ENCODE results near the gene NOP56.

The NOP56 gene

GRCh38 chr20:2706688-2707352 is 54.4 kb downstream of the NOP56 start:
- DNase-seq, result no peak

DNA sequence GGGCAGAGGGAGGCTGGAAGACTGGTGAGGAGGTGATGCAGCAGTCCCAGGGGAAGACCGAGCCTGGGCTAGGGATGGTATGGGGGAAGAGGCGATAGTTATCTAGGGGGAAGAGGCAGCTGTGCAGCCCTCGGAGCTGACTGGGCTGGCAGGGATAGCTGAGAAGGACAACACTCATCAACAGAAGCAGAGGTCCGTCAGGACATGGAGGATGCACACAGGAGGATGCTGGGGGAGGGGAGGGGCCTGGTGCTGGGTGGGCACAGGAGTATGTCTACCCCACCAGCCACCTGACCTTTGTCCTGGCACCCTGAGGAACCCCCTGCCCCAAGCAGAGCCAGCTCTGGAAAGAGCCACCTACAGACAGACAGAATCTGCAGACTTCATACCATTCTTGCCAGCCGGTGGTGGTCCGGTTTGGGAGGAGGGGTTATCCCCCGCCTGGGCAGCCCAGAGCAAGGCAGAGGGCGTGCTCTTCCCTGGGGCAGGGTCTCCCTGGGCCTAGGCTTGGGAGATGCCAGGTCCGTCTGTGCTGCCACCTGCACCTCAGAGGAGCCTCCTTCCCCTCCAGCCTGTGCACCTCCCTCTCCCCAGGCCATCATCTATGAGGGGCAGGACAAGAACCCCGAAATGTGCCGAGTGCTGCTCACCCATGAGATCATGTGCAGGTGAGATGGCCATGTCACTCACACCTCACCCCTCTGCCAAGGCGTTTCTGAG is 55.1 kb downstream of the NOP56 start:
- DNase-seq, result no peak

Data from stimulated activated CD4-positive, alpha-beta T cell treated with anti-CD3 and anti-CD28 coated beads, Interleukin-2, amount 100 ng/mL, for 48 hours (primary cell).